OCI-LY3 (cell line): ENCODE results near the gene FAM120A.

Source experiments
- H2AFZ ChIP-seq: fragments of 200-600, 300-600 bp; shearing (Covaris generic); 2 replicates; pipeline ENCODE4 v1.6.0; 2014; ENCODE audit warnings: antibody characterized with exemption, low read depth, low read length
- H3K27ac ChIP-seq: fragments of 200-600, 300-600 bp; sonication (generic); 2 replicates; pipeline ENCODE4 v1.5.1; 2014; ENCODE audit warnings: mild to moderate bottlenecking, low read length, moderate library complexity, mixed read lengths
- H3K27me3 ChIP-seq: fragments of 200-600, 300-600 bp; sonication (generic); 2 replicates; pipeline ENCODE4 v1.6.1; 2014; ENCODE audit warnings: low read depth, low read length, mixed read lengths
- H3K36me3 ChIP-seq: fragments of 200-600, 300-600 bp; sonication (generic); replicated peaks from 2 replicates; pipeline ENCODE3; 2014; ENCODE audit warnings: low read depth, low read length, mixed read lengths
- H3K4me1 ChIP-seq: fragments of 300-600, 200-600 bp; sonication (generic); 2 replicates; pipeline ENCODE4 v1.6.1; 2014; ENCODE audit warnings: low read length, mixed read lengths
- H3K4me2 ChIP-seq: fragments of 200-600, 300-600 bp; sonication (generic); 2 replicates; pipeline ENCODE4 v1.6.1; 2014; ENCODE audit warnings: low read length, mixed read lengths
- H3K4me3 ChIP-seq: fragments of 300-600, 200-600 bp; sonication (generic); 2 replicates; pipeline ENCODE4 v1.5.1; 2014; ENCODE audit warnings: antibody characterized with exemption, mild to moderate bottlenecking, low read length, moderate library complexity
- H3K79me2 ChIP-seq: fragments of 300-600, 200-600 bp; shearing (Covaris generic); 2 replicates; pipeline ENCODE4 v1.6.1; 2014; ENCODE audit warnings: mild to moderate bottlenecking, low read length, mixed read lengths
- H3K9ac ChIP-seq: fragments of 300-600, 200-600 bp; shearing (Covaris generic); 2 replicates; pipeline ENCODE4 v1.6.0; 2014; ENCODE audit warnings: mild to moderate bottlenecking, low read length, moderate library complexity
- H3K9me3 ChIP-seq: fragments of 200-600, 300-600 bp; shearing (Covaris generic); 2 replicates; pipeline ENCODE4 v1.6.1; 2014; ENCODE audit warnings: low read length, mixed read lengths; ENCODE audit not compliant: insufficient read depth
- H4K20me1 ChIP-seq: fragments of 200-600, 300-600 bp; sonication (generic); 2 replicates; pipeline ENCODE4 v1.6.1; 2016; ENCODE audit warnings: low read length, mixed read lengths; ENCODE audit not compliant: insufficient read depth
- EZH2phosphoT487 ChIP-seq: fragments of 200-600 bp; shearing (Covaris generic); IDR thresholded peaks from 2 replicates; pipeline ENCODE4 v1.6.1; 2018; ENCODE audit warnings: antibody characterized with exemption, mixed run types, low read depth
- TF ChIP-seq, protein P1 (sequence below): fragments of 200-600, 300-600 bp; sonication (generic); IDR thresholded peaks from 2 replicates; pipeline ENCODE4 v1.5.1; 2014; ENCODE audit warnings: antibody characterized with exemption, low read length, low read depth

FAM120A gene

DNA sequence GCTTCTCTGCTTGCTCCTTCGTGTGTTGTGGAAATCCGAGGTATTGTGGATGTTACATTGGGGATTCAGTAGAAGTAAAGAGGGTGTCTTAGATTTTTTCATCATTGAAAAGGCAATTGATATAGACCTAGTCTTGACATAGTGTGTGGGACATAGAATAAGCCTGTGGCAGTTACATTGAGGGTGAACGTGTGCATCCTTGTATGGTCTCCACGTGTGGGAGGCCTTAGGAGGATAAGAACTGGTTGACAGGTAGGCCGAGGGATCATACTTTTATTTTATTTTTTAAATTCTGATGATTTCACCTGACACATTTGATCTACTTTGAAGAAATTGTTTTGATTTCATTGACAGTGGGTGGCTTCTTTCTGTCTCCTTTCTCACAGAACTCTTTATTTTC lies 18.9 kb downstream of the FAM120A start:
- Histone ChIP-seq H2AFZ (no peak overlapping the region), H3K79me2 (peaks cover 85% of the 10 kb centered on the region), H3K27me3 (no peaks in the 10 kb centered on the region), H4K20me1 (peaks cover 46% of the 10 kb centered on the region), H3K9ac (no peak overlapping the region), H3K27ac (no peak overlapping the region), H3K9me3 (no peaks in the 10 kb centered on the region), H3K4me3 (no peak overlapping the region), H3K4me2 (no peak overlapping the region), H3K36me3 (peaks cover 15% of the 10 kb centered on the region), H3K4me1 (peaks cover 13% of the 10 kb centered on the region)
- no peak for TF ChIP-seq EZH2phosphoT487
- TF ChIP-seq, protein P1, sequence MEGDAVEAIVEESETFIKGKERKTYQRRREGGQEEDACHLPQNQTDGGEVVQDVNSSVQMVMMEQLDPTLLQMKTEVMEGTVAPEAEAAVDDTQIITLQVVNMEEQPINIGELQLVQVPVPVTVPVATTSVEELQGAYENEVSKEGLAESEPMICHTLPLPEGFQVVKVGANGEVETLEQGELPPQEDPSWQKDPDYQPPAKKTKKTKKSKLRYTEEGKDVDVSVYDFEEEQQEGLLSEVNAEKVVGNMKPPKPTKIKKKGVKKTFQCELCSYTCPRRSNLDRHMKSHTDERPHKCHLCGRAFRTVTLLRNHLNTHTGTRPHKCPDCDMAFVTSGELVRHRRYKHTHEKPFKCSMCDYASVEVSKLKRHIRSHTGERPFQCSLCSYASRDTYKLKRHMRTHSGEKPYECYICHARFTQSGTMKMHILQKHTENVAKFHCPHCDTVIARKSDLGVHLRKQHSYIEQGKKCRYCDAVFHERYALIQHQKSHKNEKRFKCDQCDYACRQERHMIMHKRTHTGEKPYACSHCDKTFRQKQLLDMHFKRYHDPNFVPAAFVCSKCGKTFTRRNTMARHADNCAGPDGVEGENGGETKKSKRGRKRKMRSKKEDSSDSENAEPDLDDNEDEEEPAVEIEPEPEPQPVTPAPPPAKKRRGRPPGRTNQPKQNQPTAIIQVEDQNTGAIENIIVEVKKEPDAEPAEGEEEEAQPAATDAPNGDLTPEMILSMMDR: no peak

DNA sequence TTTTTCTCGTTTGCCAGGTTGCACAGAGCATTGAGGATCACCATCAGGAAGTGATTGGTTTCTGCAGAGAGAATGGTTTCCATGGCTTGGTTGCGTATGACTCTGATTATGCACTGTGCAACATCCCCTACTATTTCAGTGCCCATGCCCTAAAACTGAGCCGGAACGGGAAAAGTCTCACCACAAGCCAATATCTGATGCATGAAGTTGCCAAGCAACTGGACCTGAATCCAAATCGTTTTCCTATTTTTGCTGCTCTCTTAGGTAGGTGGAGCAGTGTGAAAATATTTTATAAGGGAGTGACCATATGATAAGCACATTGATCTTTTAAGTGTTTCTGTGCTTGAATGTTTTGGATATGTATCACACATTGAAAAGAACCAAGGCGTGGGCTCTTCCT lies 19.6 kb downstream of the FAM120A start:
- no peak overlapping the region for H3K27ac ChIP-seq

DNA sequence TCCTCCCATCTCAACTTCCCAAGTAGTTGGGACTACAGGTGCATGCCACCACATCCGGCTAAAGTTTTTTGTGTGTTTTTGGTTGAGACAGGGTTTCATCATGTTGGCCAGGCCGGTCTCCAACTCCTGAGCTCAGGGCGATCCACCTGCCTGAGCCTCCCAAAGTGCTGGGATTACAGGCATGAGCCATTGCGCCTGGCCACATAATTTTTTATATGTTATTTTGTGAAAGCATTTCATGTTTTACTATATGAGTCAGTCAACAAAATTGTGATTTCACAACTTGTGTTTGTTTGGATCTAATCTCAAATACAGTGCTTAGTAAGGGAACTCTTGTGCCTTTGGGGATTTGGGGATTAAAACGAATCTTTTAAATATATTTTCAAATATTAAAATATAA lies 21.9 kb downstream of the FAM120A start:
- H4K20me1 ChIP-seq: peaks cover 35% of the 10 kb centered on the region
- no peak overlapping the region for H3K4me3 ChIP-seq
- H3K9me3 ChIP-seq: no peaks in the 10 kb centered on the region
- no peak overlapping the region for H3K4me2 ChIP-seq
- H3K9ac ChIP-seq: no peak overlapping the region
- H3K27me3 ChIP-seq: no peaks in the 10 kb centered on the region
- peaks cover 9% of the 10 kb centered on the region; the same call in 1 of the 2 replicates for H3K4me1 ChIP-seq
- H3K79me2 ChIP-seq: peaks cover 73% of the 10 kb centered on the region
- H3K36me3 ChIP-seq: peaks cover 26% of the 10 kb centered on the region
- no peak overlapping the region for H2AFZ ChIP-seq
- TF ChIP-seq, protein P1: no peak
- TF ChIP-seq EZH2phosphoT487: no peak
- H3K27ac ChIP-seq: no peak overlapping the region

More for the DNA sequence above, 19.6 kb downstream of the FAM120A start:
- no peak overlapping the region for H3K4me3 ChIP-seq
- H3K4me2 ChIP-seq: no peak overlapping the region
- H3K79me2 ChIP-seq: peaks cover 83% of the 10 kb centered on the region
- no peak for TF ChIP-seq EZH2phosphoT487
- TF ChIP-seq, protein P1: no peak
- H4K20me1 ChIP-seq: peaks cover 51% of the 10 kb centered on the region
- H3K9ac ChIP-seq: no peak overlapping the region
- H2AFZ ChIP-seq: no peak overlapping the region
- H3K36me3 ChIP-seq: peaks cover 17% of the 10 kb centered on the region
- H3K4me1 ChIP-seq: peaks cover 15% of the 10 kb centered on the region
- H3K27me3 ChIP-seq: no peaks in the 10 kb centered on the region
- no peaks in the 10 kb centered on the region for H3K9me3 ChIP-seq

DNA sequence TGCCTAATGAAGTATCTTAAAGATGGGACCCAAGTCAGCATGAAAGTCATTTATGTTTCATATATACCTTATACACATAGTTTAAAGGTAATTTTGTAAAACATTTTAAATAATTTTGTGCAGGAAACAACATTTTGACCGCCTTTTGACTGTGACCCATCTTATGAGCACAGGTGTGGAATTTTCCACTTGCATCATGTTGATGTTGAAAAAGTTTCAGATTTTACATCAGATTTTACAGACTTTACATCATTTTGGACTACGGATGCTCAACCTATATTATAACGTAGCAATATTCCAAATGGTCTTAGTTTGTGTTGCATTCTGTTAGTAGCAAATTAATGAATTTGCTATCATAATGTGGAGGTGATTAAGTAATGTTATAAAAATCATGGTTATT lies 23.6 kb downstream of the FAM120A start:
- H3K9me3 ChIP-seq: no peaks in the 10 kb centered on the region
- no peak overlapping the region for H3K27ac ChIP-seq
- peaks cover 4% of the 10 kb centered on the region; the same call in 1 of the 2 replicates for H3K4me1 ChIP-seq
- no peak overlapping the region for H3K4me2 ChIP-seq
- no peak overlapping the region for H3K4me3 ChIP-seq
- H3K36me3 ChIP-seq: peaks cover 30% of the 10 kb centered on the region
- H4K20me1 ChIP-seq: peaks cover 24% of the 10 kb centered on the region; the same call in 1 of the 2 replicates
- TF ChIP-seq, protein P1: no peak
- TF ChIP-seq EZH2phosphoT487: no peak
- H3K27me3 ChIP-seq: no peaks in the 10 kb centered on the region
- no peak overlapping the region for H3K9ac ChIP-seq
- H2AFZ ChIP-seq: no peak overlapping the region
- H3K79me2 ChIP-seq: peaks cover 69% of the 10 kb centered on the region
